Activated T-cell treated with anti-CD3 and anti-CD28 coated beads for 24 hours (primary cell): ENCODE measurements around the gene ACOXL.

ENCODE experiments used
- DNase-seq: peaks from one replicate; pipeline ENCODE4 v3.0.0-alpha.2; 2020; ENCODE audit warnings: low read depth

ACOXL gene

GRCh38 chr2:111015283-111015995 is 283.1 kb downstream of the ACOXL start:
- DNase-seq = no peak

- no peak for DNase-seq
Measured at GRCh38 chr2:111017034-111017622, 284.8 kb downstream of the ACOXL start.

- DNase-seq = no peak
Measured at GRCh38 chr2:111017909-111018308, 285.5 kb downstream of the ACOXL start.

- no peak for DNase-seq
Measured at GRCh38 chr2:111019381-111019780, 287.0 kb downstream of the ACOXL start.

GRCh38 chr2:111022633-111023032 is 290.3 kb downstream of the ACOXL start:
- DNase-seq = no peak

- DNase-seq = no peak
Measured at GRCh38 chr2:111024496-111024895, 292.1 kb downstream of the ACOXL start.

GRCh38 chr2:111025288-111025687 is 292.9 kb downstream of the ACOXL start:
- no peak for DNase-seq

- DNase-seq = no peak
Measured at GRCh38 chr2:111028720-111029119, 296.3 kb downstream of the ACOXL start.

- DNase-seq = no peak
Measured at GRCh38 chr2:111029181-111029927, 297.0 kb downstream of the ACOXL start.

- no peak for DNase-seq
Measured at GRCh38 chr2:111030260-111030891, 298.0 kb downstream of the ACOXL start.

GRCh38 chr2:111030945-111031344 is 298.6 kb downstream of the ACOXL start:
- DNase-seq = no peak

GRCh38 chr2:111031546-111032478 is 299.4 kb downstream of the ACOXL start:
- no peak for DNase-seq

- no peak for DNase-seq
Measured at GRCh38 chr2:111032721-111033429, 300.5 kb downstream of the ACOXL start.

- DNase-seq = no peak
Measured at GRCh38 chr2:111034146-111034545, 301.8 kb downstream of the ACOXL start.

GRCh38 chr2:111034606-111035005 is 302.2 kb downstream of the ACOXL start:
- DNase-seq = no peak

GRCh38 chr2:111035830-111036441 is 303.6 kb downstream of the ACOXL start:
- DNase-seq = no peak

GRCh38 chr2:111037128-111037527 is 304.8 kb downstream of the ACOXL start:
- DNase-seq = no peak

- no peak for DNase-seq
Measured at GRCh38 chr2:111039628-111040383, 307.4 kb downstream of the ACOXL start.

- no peak for DNase-seq
Measured at GRCh38 chr2:111041398-111042202, 309.2 kb downstream of the ACOXL start.
